Ishikawa (cell line): Measurements from ENCODE around the gene YIF1A.

Experiments used
- CEBPB ChIP-seq: IDR thresholded peaks from 2 replicates; pipeline ENCODE4 v1.6.1; 2012
- CREB1 ChIP-seq: IDR thresholded peaks from 2 replicates; pipeline ENCODE4 v1.6.1; 2012; ENCODE audit warnings: low read depth
- EGR1 ChIP-seq: IDR thresholded peaks from 2 replicates; pipeline ENCODE4 v1.6.1; 2012
- EP300 ChIP-seq: IDR thresholded peaks from 2 replicates; pipeline ENCODE4 v1.6.1; 2012; ENCODE audit warnings: borderline replicate concordance
- FOXM1 ChIP-seq: IDR thresholded peaks from 2 replicates; pipeline ENCODE4 v1.6.1; 2012; ENCODE audit warnings: low read depth, borderline replicate concordance
- MAX ChIP-seq: IDR thresholded peaks from 2 replicates; pipeline ENCODE4 v1.6.1; 2012
- NFIC ChIP-seq: IDR thresholded peaks from 2 replicates; pipeline ENCODE4 v1.6.1; 2012
- RAD21 ChIP-seq: IDR thresholded peaks from 2 replicates; pipeline ENCODE4 v1.6.1; 2012; ENCODE audit warnings: low read depth
- TAF1 ChIP-seq: IDR thresholded peaks from 2 replicates; pipeline ENCODE4 v1.6.1; 2012; ENCODE audit warnings: low read depth, mild to moderate bottlenecking
- TCF12 ChIP-seq: IDR thresholded peaks from 2 replicates; pipeline ENCODE4 v1.6.1; 2012; ENCODE audit warnings: low read depth
- TEAD4 ChIP-seq: IDR thresholded peaks from 2 replicates; pipeline ENCODE4 v1.6.1; 2012
- YY1 ChIP-seq: IDR thresholded peaks from 2 replicates; pipeline ENCODE4 v1.6.1; 2012; ENCODE audit warnings: low read depth
- ZBTB7A ChIP-seq: IDR thresholded peaks from 2 replicates; pipeline ENCODE4 v1.6.1; 2012; ENCODE audit warnings: low read depth
- TF ChIP-seq, protein P1 (sequence below): IDR thresholded peaks from 2 replicates; pipeline ENCODE4 v1.6.1; 2012
- TF ChIP-seq, protein P2 (sequence below): IDR thresholded peaks from 2 replicates; pipeline ENCODE4 v1.6.1; 2012; ENCODE audit warnings: low read depth, mild to moderate bottlenecking

YIF1A gene

GRCh38 chr11:66263785-66264184, 25.2 kb downstream of the YIF1A start:
- TF ChIP-seq EP300: no peak
- no peak for TF ChIP-seq CREB1
- no peak for TF ChIP-seq YY1
- TF ChIP-seq RAD21: no peak

GRCh38 chr11:66263231-66263630, 25.7 kb downstream of the YIF1A start:
- no peak for TF ChIP-seq NFIC
- no peak for TF ChIP-seq TEAD4
- no peak for TF ChIP-seq CEBPB
- no peak for TF ChIP-seq EGR1
- TF ChIP-seq FOXM1: no peak
- TF ChIP-seq TAF1: no peak
- no peak for TF ChIP-seq YY1
- TF ChIP-seq ZBTB7A: no peak

DNA sequence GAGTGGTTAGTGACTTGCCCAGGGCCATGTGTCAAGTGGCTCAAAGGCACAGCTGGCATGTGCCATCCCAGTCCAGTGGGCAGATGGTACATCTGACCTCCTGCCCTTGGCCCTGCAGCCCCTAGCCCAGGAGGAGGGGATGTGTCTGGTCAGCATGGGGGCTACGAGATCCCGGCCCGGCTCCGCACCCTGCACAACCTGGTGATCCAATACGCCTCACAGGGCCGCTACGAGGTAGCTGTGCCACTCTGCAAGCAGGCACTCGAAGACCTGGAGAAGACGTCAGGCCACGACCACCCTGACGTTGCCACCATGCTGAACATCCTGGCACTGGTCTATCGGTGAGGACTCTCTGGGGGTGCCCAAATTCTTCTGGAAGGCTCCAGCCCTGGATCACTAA, 26.2 kb downstream of the YIF1A start:
- TF ChIP-seq FOXM1 (no peak), TAF1 (no peak), MAX (no peak)

DNA sequence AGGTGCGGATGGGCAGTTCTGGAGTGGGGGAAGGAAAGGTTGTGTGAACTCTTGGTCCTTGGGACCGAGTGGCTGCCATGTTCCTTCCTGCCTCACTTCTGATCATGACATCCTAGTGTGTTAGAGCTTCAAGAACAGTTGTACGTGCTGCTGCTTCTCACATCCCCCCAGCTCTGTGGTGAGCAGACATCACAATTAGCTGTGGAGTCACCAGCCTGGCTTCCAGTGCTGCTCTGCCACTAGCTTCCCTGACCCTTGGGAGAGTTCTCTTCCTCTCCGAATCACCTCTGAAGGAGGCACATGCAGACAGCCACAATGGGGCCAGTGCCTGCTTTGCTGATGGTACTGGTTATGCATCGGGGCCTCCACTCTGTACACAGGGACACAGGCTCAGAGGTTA, 26.8 kb downstream of the YIF1A start:
- TF ChIP-seq EGR1: no peak
- TF ChIP-seq NFIC: no peak
- TF ChIP-seq, protein P1, sequence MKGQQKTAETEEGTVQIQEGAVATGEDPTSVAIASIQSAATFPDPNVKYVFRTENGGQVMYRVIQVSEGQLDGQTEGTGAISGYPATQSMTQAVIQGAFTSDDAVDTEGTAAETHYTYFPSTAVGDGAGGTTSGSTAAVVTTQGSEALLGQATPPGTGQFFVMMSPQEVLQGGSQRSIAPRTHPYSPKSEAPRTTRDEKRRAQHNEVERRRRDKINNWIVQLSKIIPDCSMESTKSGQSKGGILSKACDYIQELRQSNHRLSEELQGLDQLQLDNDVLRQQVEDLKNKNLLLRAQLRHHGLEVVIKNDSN: no peak
- no peak for TF ChIP-seq TCF12
- no peak for TF ChIP-seq TEAD4
- TF ChIP-seq CREB1: no peak
- TF ChIP-seq TAF1: no peak
- TF ChIP-seq CEBPB: no peak
- TF ChIP-seq, protein P2, sequence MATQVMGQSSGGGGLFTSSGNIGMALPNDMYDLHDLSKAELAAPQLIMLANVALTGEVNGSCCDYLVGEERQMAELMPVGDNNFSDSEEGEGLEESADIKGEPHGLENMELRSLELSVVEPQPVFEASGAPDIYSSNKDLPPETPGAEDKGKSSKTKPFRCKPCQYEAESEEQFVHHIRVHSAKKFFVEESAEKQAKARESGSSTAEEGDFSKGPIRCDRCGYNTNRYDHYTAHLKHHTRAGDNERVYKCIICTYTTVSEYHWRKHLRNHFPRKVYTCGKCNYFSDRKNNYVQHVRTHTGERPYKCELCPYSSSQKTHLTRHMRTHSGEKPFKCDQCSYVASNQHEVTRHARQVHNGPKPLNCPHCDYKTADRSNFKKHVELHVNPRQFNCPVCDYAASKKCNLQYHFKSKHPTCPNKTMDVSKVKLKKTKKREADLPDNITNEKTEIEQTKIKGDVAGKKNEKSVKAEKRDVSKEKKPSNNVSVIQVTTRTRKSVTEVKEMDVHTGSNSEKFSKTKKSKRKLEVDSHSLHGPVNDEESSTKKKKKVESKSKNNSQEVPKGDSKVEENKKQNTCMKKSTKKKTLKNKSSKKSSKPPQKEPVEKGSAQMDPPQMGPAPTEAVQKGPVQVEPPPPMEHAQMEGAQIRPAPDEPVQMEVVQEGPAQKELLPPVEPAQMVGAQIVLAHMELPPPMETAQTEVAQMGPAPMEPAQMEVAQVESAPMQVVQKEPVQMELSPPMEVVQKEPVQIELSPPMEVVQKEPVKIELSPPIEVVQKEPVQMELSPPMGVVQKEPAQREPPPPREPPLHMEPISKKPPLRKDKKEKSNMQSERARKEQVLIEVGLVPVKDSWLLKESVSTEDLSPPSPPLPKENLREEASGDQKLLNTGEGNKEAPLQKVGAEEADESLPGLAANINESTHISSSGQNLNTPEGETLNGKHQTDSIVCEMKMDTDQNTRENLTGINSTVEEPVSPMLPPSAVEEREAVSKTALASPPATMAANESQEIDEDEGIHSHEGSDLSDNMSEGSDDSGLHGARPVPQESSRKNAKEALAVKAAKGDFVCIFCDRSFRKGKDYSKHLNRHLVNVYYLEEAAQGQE: no peak
- TF ChIP-seq EP300: no peak

DNA sequence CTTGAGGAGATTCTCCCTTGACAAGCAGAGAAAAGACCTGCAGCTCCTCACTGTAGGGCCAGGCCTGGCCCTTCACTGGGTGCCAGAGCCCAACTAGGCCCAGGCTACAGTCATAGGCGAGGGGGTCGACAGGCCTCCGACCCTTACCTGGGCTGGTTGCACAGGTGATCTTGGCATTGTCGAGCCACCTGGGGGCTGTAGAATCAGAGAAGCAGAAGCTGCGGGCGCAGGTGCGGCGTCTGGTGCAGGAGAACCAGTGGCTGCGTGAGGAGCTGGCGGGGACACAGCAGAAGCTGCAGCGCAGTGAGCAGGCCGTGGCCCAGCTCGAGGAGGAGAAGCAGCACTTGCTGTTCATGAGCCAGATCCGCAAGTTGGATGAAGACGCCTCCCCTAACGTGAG, 27.4 kb downstream of the YIF1A start:
- TF ChIP-seq ZBTB7A: no peak

DNA sequence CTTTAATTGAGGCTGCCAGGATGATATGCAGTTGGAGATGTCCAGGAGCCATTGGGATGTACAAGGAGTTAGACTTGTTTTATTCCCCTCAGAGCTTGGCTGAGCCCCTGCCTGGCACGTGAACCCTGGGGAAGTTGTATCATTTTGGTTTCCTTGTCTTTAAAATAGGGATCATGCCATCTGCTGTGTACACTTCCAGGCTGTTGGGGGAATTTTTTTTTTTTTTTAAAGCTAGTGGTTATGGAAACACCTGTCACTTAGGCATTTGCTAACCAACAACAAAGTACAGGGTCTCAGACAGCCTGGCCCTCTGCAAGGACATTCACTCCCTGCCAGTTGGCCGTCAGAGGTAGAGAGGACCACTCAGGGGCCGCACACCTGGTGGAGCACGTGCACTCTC, 29.0 kb downstream of the YIF1A start:
- TF ChIP-seq CREB1: no peak
- TF ChIP-seq EP300: no peak
- TF ChIP-seq ZBTB7A: no peak
- TF ChIP-seq, protein P2: no peak
- no peak for TF ChIP-seq TAF1
- TF ChIP-seq FOXM1: no peak
- no peak for TF ChIP-seq EGR1
- TF ChIP-seq CEBPB: no peak
- TF ChIP-seq, protein P1: no peak
- TF ChIP-seq RAD21: no peak
- no peak for TF ChIP-seq YY1

DNA sequence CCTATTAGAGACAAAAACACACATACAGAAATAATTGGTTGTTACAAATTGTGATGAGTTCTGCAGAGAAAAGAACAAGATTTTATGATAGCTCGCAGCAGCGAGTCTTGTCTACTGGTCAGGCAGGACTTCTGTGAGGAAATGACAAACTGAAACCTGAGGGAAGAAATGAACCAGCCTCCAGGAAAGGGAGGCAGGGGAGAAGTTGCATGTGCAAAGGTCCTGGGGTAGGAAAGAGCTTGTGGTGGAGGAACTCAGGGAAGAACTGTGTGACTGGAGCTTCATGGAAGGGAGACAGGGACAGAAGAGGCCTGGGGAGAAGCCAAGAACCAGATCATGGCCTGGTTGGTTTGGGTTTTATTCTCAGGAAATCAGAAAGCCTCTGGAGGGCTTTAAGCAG, 29.7 kb downstream of the YIF1A start:
- TF ChIP-seq ZBTB7A: no peak
- TF ChIP-seq EP300: no peak
- no peak for TF ChIP-seq TEAD4
- no peak for TF ChIP-seq FOXM1
- TF ChIP-seq TAF1: no peak
- TF ChIP-seq TCF12: no peak
- TF ChIP-seq CREB1: no peak
- no peak for TF ChIP-seq MAX
- TF ChIP-seq, protein P1: no peak
- TF ChIP-seq NFIC: no peak
- TF ChIP-seq RAD21: no peak
- TF ChIP-seq YY1: no peak
- TF ChIP-seq CEBPB: no peak
- no peak for TF ChIP-seq EGR1
- TF ChIP-seq, protein P2: no peak
